ENCODE data around the gene FBXW8.

- no peak for TF ChIP-seq CTCF (IDR thresholded peaks at IDR 0.05; ENCODE audit: low read depth, low read length, missing input control)
- TF ChIP-seq ATF3 (IDR thresholded peaks at IDR 0.05): no peak
- TF ChIP-seq HNF4G (IDR thresholded peaks at IDR 0.05): no peak
- TF ChIP-seq, protein P1, sequence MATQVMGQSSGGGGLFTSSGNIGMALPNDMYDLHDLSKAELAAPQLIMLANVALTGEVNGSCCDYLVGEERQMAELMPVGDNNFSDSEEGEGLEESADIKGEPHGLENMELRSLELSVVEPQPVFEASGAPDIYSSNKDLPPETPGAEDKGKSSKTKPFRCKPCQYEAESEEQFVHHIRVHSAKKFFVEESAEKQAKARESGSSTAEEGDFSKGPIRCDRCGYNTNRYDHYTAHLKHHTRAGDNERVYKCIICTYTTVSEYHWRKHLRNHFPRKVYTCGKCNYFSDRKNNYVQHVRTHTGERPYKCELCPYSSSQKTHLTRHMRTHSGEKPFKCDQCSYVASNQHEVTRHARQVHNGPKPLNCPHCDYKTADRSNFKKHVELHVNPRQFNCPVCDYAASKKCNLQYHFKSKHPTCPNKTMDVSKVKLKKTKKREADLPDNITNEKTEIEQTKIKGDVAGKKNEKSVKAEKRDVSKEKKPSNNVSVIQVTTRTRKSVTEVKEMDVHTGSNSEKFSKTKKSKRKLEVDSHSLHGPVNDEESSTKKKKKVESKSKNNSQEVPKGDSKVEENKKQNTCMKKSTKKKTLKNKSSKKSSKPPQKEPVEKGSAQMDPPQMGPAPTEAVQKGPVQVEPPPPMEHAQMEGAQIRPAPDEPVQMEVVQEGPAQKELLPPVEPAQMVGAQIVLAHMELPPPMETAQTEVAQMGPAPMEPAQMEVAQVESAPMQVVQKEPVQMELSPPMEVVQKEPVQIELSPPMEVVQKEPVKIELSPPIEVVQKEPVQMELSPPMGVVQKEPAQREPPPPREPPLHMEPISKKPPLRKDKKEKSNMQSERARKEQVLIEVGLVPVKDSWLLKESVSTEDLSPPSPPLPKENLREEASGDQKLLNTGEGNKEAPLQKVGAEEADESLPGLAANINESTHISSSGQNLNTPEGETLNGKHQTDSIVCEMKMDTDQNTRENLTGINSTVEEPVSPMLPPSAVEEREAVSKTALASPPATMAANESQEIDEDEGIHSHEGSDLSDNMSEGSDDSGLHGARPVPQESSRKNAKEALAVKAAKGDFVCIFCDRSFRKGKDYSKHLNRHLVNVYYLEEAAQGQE (IDR thresholded peaks at IDR 0.05): no peak
- TF ChIP-seq, protein P2, sequence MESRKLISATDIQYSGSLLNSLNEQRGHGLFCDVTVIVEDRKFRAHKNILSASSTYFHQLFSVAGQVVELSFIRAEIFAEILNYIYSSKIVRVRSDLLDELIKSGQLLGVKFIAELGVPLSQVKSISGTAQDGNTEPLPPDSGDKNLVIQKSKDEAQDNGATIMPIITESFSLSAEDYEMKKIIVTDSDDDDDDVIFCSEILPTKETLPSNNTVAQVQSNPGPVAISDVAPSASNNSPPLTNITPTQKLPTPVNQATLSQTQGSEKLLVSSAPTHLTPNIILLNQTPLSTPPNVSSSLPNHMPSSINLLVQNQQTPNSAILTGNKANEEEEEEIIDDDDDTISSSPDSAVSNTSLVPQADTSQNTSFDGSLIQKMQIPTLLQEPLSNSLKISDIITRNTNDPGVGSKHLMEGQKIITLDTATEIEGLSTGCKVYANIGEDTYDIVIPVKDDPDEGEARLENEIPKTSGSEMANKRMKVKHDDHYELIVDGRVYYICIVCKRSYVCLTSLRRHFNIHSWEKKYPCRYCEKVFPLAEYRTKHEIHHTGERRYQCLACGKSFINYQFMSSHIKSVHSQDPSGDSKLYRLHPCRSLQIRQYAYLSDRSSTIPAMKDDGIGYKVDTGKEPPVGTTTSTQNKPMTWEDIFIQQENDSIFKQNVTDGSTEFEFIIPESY (IDR thresholded peaks at IDR 0.05): no peak
- no peak for TF ChIP-seq TAF1 (conservative IDR thresholded peaks at IDR 0.05)
Observed at GRCh38 chr12:117030187-117030900, 119.6 kb downstream of the FBXW8 start.

Data from liver (tissue), 3 donors.